Brain microvascular endothelial cell (primary cell): ENCODE measurements around the gene NCOA6.

ENCODE experiments used
- DNase-seq: peaks from one replicate; pipeline ENCODE4 v3.0.0-alpha.2; 2020
- H3K27ac ChIP-seq: fragments of 250-450 bp; sonication (Bioruptor Pico); 2 replicates; pipeline ENCODE4 v1.5.1; 2020; ENCODE audit warnings: mild to moderate bottlenecking, moderate library complexity
- H3K27me3 ChIP-seq: fragments of 250-450 bp; sonication (Bioruptor Pico); replicated peaks from 2 replicates; pipeline ENCODE4 v1.5.1; 2020; ENCODE audit warnings: mild to moderate bottlenecking
- H3K36me3 ChIP-seq: fragments of 250-450 bp; sonication (Bioruptor Pico); replicated peaks from 2 replicates; pipeline ENCODE4 v1.5.1; 2020; ENCODE audit warnings: mild to moderate bottlenecking
- H3K4me3 ChIP-seq: 2 replicates; pipeline ENCODE4 v1.5.1; 2011; ENCODE audit warnings: low read depth, mild to moderate bottlenecking, control low read depth, low read length, moderate library complexity
- in situ Hi-C: cut with HindIII; loops from 2 replicates; pipeline ENCODE4 v1.10.0; 2017; ENCODE audit warnings: low sequenced_read_pairs, low pct_ligation_motif_present
- TF ChIP-seq, protein P1 (sequence below): IDR thresholded peaks from 2 replicates; pipeline ENCODE4 v1.5.1; 2011; ENCODE audit warnings: low read depth, mild to moderate bottlenecking, moderate library complexity, low read length, control low read depth, inconsistent platforms; ENCODE audit errors: missing control alignments

Gene NCOA6

DNA sequence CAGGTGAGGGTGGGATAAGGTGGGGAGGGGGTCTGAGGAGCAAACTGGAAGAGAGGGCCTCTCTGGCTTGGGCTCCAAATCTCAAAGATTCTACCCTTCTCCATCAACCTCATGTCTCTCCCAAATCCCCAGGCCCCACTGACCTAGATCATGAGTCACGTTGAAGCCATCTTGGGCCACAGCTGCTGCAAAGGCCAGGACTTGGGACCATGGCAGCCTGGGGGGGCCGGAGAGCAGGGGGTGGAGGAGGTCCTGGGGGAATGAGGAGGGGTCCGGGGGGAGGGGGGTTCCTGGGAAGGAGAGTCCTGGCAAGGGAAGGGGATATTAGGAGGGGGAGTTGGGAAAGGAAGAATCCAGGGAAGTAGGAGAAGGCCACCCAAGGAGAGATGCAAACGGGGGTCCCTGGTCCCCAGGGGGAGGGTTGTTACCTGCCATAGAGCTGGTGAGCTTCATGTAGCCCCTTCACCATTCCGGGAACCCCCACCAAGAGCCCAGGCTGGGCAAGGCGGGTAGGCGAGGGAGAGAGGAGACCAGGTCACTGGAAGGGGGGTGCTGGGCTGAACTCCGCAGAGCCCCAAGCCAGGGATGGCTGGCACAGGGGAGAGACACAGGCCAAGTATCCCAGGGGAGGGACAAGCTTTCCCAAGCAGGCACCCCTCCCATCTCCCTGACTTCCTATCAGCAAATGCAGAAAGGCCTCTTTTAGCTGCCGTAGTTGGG is 34.5 kb upstream of the NCOA6 start:
- H3K4me3 ChIP-seq = no peak overlapping the region
- no peaks in the 10 kb centered on the region for H3K27me3 ChIP-seq
- H3K36me3 ChIP-seq = peaks cover 3% of the 10 kb centered on the region
- TF ChIP-seq, protein P1, sequence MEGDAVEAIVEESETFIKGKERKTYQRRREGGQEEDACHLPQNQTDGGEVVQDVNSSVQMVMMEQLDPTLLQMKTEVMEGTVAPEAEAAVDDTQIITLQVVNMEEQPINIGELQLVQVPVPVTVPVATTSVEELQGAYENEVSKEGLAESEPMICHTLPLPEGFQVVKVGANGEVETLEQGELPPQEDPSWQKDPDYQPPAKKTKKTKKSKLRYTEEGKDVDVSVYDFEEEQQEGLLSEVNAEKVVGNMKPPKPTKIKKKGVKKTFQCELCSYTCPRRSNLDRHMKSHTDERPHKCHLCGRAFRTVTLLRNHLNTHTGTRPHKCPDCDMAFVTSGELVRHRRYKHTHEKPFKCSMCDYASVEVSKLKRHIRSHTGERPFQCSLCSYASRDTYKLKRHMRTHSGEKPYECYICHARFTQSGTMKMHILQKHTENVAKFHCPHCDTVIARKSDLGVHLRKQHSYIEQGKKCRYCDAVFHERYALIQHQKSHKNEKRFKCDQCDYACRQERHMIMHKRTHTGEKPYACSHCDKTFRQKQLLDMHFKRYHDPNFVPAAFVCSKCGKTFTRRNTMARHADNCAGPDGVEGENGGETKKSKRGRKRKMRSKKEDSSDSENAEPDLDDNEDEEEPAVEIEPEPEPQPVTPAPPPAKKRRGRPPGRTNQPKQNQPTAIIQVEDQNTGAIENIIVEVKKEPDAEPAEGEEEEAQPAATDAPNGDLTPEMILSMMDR = no peak
- DNase-seq = no peak
- in situ Hi-C loops = no loop called here
- H3K27ac ChIP-seq = no peak overlapping the region

DNA sequence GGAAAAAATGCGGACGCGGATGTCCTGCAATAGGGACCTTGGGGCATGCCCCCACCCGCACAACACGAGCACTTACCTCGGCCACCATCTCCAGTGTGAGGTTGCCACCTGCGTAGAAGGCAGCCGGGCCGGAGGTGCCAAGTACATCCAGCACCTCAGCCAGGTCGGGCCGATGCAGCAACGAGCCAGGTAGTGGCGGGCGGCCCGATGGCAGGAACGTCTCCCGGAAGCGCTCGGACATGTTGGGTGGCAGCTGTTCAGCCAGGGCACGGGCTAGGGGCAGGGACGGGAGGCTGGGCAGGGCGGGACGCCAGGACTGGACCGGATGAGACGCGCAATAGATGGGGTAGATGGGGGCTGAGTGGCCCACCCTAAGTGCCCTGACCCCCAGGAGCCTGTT is 33.9 kb upstream of the NCOA6 start:
- no peak for DNase-seq
- Histone ChIP-seq H3K27ac (no peak overlapping the region), H3K36me3 (peaks cover 3% of the 10 kb centered on the region), H3K27me3 (no peaks in the 10 kb centered on the region), H3K4me3 (no peak overlapping the region)
- in situ Hi-C loops = no loop called here
- TF ChIP-seq, protein P1 = no peak

DNA sequence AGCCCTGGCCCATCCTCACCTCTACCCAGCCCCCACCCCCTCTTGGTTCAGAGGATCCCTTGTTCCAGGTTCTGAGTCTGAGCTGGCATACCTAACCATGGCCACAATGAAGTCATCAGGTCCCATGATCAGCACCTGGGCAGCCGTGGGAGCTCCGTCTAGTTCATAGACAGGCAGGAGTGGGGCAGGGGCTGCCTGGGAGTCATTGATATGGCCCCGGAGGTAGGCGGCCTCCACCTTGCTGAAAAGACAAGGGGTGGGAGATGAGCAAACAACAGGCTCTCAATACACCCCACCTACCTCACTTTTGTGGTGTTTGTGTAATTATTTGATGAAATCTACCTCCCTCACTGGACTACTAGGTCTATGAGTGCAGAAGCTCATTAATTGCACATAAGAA is 26.8 kb upstream of the NCOA6 start:
- no peaks in the 10 kb centered on the region for H3K27me3 ChIP-seq
- no peak for DNase-seq
- TF ChIP-seq, protein P1 = no peak
- peaks cover 6% of the 10 kb centered on the region for H3K36me3 ChIP-seq
- H3K4me3 ChIP-seq = no peak overlapping the region
- in situ Hi-C loops = no loop called here
- H3K27ac ChIP-seq = no peak overlapping the region

DNA sequence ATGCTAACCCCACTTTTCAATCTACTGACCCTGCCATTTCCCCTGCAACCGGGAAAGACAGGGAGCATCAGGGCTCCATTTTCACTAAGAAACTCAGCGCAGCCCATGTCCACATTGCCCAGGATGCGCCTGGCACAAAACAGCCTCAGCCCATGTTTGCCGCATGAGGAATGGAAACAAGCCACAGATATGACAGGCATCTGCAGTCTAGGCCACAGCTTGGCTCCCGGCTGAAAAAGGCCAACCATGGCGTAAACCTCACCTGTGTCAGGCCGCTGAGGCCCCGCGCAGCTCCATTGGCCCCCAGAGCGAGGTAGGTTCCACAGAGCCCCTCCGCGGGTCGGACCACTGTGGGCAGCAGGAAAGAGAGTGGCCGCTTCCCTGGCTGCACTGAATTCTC is 25.5 kb upstream of the NCOA6 start:
- in situ Hi-C loops = no loop called here
- Histone ChIP-seq H3K27ac (no peak overlapping the region), H3K36me3 (peaks cover 3% of the 10 kb centered on the region), H3K4me3 (no peak overlapping the region), H3K27me3 (no peaks in the 10 kb centered on the region)
- no peak for DNase-seq
- TF ChIP-seq, protein P1 = no peak

DNA sequence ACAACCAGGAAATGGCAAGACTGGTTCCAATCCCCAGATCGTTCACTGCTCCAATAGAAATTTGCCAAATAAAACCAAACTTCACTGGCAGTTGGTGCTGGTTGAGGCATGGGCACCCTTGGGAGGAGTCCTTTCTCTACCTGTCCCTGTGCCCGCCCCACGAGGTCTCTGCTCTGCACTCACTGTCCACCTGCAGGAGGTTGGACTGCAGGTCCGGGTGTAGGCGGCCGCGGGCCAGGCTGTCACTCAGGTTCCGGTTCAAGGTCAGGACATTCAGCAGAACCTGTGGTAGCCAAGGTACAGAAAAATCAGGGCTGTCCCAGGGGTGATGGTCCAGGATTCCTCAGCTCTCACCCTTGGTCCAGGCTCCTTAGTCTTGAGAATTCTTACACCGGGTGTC is 24.3 kb upstream of the NCOA6 start:
- H3K36me3 ChIP-seq = peaks cover 3% of the 10 kb centered on the region
- H3K27me3 ChIP-seq = no peaks in the 10 kb centered on the region
- no peak overlapping the region for H3K27ac ChIP-seq
- DNase-seq = no peak
- TF ChIP-seq, protein P1 = no peak
- in situ Hi-C loops = no loop called here
- no peak overlapping the region for H3K4me3 ChIP-seq

DNA sequence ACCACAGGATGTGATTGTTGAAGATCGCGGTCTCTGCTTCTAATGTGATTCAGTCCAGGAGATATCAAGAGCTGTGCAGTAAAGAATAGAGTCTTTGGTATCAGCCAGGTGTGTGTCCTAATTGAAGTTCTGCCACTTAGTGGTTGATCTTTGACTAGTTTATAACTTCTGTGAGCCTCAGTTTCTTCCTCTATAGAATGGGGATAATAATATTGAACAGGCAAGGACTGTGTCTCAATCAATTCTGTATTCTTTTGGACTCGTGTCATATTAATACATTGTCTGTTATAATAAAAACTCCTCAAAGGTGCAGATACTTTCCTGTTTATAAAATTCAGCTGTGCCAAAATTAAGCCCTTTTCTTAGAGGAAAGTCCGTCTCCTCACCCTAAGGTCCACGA is 23.1 kb upstream of the NCOA6 start:
- Histone ChIP-seq H3K36me3 (peaks cover 3% of the 10 kb centered on the region), H3K27me3 (no peaks in the 10 kb centered on the region), H3K27ac (no peak overlapping the region), H3K4me3 (no peak overlapping the region)
- no peak for DNase-seq
- TF ChIP-seq, protein P1 = no peak
- in situ Hi-C loops = no loop called here
